Tibial nerve (tissue), 3 donors: Measurements from ENCODE around the gene SLC39A11.

ENCODE experiments used
- CTCF ChIP-seq, 5 experiments: fragments of 200-600 bp in 3 of 5; fragments of 450-650 bp in 2 of 5; sonication (generic) in 3 of 5; IDR thresholded peaks; one replicate each; pipeline ENCODE4 v1.5.1; 2016 to 2019; ENCODE audit warnings: antibody characterized with exemption in 5 of 5, mild to moderate bottlenecking in 3 of 5, moderate library complexity in 2 of 5
- POLR2A ChIP-seq, 2 donors: fragments of 450-650 bp; IDR thresholded peaks; one replicate each; pipeline ENCODE4 v1.6.1; 2017; ENCODE audit warnings: antibody characterized with exemption in 2 of 2, mild to moderate bottlenecking in 2 of 2, moderate library complexity in 2 of 2

- no peak for TF ChIP-seq CTCF (IDR thresholded peaks at IDR 0.05)
- no peak for TF ChIP-seq POLR2A (IDR thresholded peaks at IDR 0.05)
Observed at GRCh38 chr17:72699545-72699944, 392.9 kb downstream of the SLC39A11 start.
